CD8-positive, alpha-beta memory T cell (primary cell): ENCODE measurements around the gene FKBP8. TPM values are rescaled to one million over a fixed set of nuclear protein-coding genes. Genes with fewer than 3 reads are reported as not detected.

Source experiments
- CTCF ChIA-PET: fragments of 350-600 bp; sonication (Branson Sonifier 250); formaldehyde crosslinking; loops from one replicate; lab custom pipeline; 2021; ENCODE audit warnings: antibody characterized with exemption; lab: Charles Lee
- POLR2A ChIA-PET: fragments of 350-600 bp; sonication (Branson Sonifier 250); formaldehyde crosslinking; loops from one replicate; lab custom pipeline; 2021; ENCODE audit warnings: antibody characterized with exemption; lab: Charles Lee
- DNase-seq, 5 donors: peaks; one replicate each; pipeline versions ENCODE4 v3.0.0 to v3.0.0-alpha.2; 2020 to 2022; ENCODE audit warnings: mixed read lengths in 1 of 5
- H3K27ac ChIP-seq: one replicate; pipeline ENCODE4 v1.7.0; 2013; ENCODE audit warnings: low read depth, mild to moderate bottlenecking, low read length, moderate library complexity
- H3K27me3 ChIP-seq: 2 replicates; pipeline ENCODE4 v1.7.0; 2013; ENCODE audit warnings: low read length, mild to moderate bottlenecking; ENCODE audit not compliant: insufficient read depth, poor library complexity, severe bottlenecking
- H3K36me3 ChIP-seq: 2 replicates; pipeline ENCODE4 v1.7.0; 2013; ENCODE audit warnings: mild to moderate bottlenecking, low read length, moderate library complexity; ENCODE audit not compliant: insufficient read depth
- H3K4me1 ChIP-seq: 2 replicates; pipeline ENCODE4 v1.7.0; 2013; ENCODE audit warnings: mild to moderate bottlenecking, low read length, moderate library complexity; ENCODE audit not compliant: insufficient read depth
- H3K4me3 ChIP-seq: 2 replicates; pipeline ENCODE4 v1.7.0; 2013; ENCODE audit warnings: mild to moderate bottlenecking, low read length
- H3K9me3 ChIP-seq: 2 replicates; pipeline ENCODE4 v1.7.0; 2013; ENCODE audit warnings: mild to moderate bottlenecking, low read length
- H3K27ac Mint-ChIP-seq, 8 donors: one replicate each; pipeline ENCODE4 v1.8.0; 2020 to 2021; ENCODE audit warnings: mixed read lengths in 8 of 8, mild to moderate bottlenecking in 6 of 8, inconsistent platforms in 3 of 8, moderate library complexity in 3 of 8
- H3K27me3 Mint-ChIP-seq, 2 donors: one replicate each; pipeline ENCODE4 v1.8.0; 2020 to 2021; ENCODE audit warnings: mixed read lengths in 2 of 2, mild to moderate bottlenecking in 1 of 2, moderate library complexity in 1 of 2
- H3K36me3 Mint-ChIP-seq, 3 donors: one replicate each; pipeline ENCODE4 v1.8.0; 2020 to 2021; ENCODE audit warnings: mixed read lengths in 3 of 3, inconsistent platforms in 1 of 3, mild to moderate bottlenecking in 1 of 3
- H3K4me1 Mint-ChIP-seq, 3 donors: one replicate each; pipeline ENCODE4 v1.8.0; 2020 to 2021; ENCODE audit warnings: mixed read lengths in 3 of 3, inconsistent platforms in 1 of 3, mild to moderate bottlenecking in 1 of 3
- H3K4me3 Mint-ChIP-seq, 7 donors: one replicate each; pipeline ENCODE4 v1.8.0; 2020 to 2021; ENCODE audit warnings: mixed read lengths in 7 of 7, mild to moderate bottlenecking in 6 of 7, moderate library complexity in 4 of 7, inconsistent platforms in 2 of 7
- H3K9me3 Mint-ChIP-seq, 5 donors: one replicate each; pipeline ENCODE4 v1.8.0; 2020 to 2022; ENCODE audit warnings: mixed read lengths in 5 of 5, mild to moderate bottlenecking in 3 of 5, moderate library complexity in 2 of 5, inconsistent platforms in 1 of 5
- polyA plus RNA-seq: library from polyadenylated mRNA; unstranded; fragments of 300-500 nt; fragmentation: Illumina TruSeq; gene quantifications from one replicate; pipeline ENCODE4 v1.2.3, GENCODE V29; 2021
- total RNA-seq, 2 experiments: library from RNA; stranded (reverse); gene quantifications; one replicate each; pipeline ENCODE4 v1.2.3, GENCODE V29; 2021

Gene FKBP8
- total and polyA plus RNA-seq, 3 experiments from 2014 or later = 138 to 170 (median 161) TPM

DNA sequence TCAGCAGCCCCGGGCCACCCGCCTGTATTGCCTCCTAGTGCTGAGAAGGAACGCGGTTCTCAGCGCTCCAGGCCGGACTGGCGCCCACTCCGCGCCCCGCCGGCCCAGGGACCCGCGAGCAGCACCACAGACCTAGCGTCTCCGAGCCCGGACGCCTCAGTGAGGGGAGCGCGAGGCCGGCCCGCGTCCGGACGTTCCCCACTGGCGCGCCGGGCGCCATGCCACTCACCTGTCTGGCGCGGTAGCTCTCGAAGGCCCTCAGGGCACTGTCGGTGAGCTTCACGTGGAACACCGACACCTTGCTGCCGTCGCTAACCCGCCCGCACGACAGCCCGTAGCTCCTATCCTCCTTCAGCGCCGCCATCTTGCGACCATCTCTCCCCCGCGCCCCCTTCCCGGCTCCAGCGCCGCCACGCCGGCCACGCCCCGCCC is 21.7 kb downstream of the FKBP8 start, which contains the start of gene ELL:
ELL (minus strand) TSS at position 379 of the 432 bp plus-strand sequence; CDS start at position 364, 15 bp downstream.
- H3K9me3 Mint-ChIP-seq = no peaks in the 10 kb centered on the region
- Histone ChIP-seq H3K4me1 (peaks cover 18% of the 10 kb centered on the region), H3K9me3 (no peaks in the 10 kb centered on the region), H3K27ac (peak within 1 kb of the TSS; percentile 92), H3K4me3 (peak within 1 kb of the TSS; percentile 76), H3K27me3 (no peaks in the 10 kb centered on the region), H3K36me3 (no peaks in the 10 kb centered on the region)
- peak within 1 kb of the TSS; percentile 79 to 100 (median 98) for H3K27ac Mint-ChIP-seq
- H3K36me3 Mint-ChIP-seq = peaks cover 0 to 14% (median 0%) of the 10 kb centered on the region in 3 donors
- peak within 1 kb of the TSS; percentile 87 to 98 (median 94) for H3K4me3 Mint-ChIP-seq
- DNase-seq = no peak
- CTCF ChIA-PET = interaction anchor here (0.8 to 6.6 kb wide), 16 partner anchors 13 to 397 kb away, joined by 3 to 81 read pairs (median 6); partner anchors contain the start of genes COPE, DDX49, REX1BD and UBA52
- POLR2A ChIA-PET = interaction anchor here (0.6 to 3.5 kb wide), 7 partner anchors 13 to 241 kb away, joined by 3 to 38 read pairs (median 6); partner anchors contain the start of genes KXD1, REX1BD and UBA52
- peaks cover 0 to 2% of the 10 kb centered on the region in 2 donors for H3K27me3 Mint-ChIP-seq
- peaks cover 24 to 32% (median 29%) of the 10 kb centered on the region in 3 donors for H3K4me1 Mint-ChIP-seq

DNA sequence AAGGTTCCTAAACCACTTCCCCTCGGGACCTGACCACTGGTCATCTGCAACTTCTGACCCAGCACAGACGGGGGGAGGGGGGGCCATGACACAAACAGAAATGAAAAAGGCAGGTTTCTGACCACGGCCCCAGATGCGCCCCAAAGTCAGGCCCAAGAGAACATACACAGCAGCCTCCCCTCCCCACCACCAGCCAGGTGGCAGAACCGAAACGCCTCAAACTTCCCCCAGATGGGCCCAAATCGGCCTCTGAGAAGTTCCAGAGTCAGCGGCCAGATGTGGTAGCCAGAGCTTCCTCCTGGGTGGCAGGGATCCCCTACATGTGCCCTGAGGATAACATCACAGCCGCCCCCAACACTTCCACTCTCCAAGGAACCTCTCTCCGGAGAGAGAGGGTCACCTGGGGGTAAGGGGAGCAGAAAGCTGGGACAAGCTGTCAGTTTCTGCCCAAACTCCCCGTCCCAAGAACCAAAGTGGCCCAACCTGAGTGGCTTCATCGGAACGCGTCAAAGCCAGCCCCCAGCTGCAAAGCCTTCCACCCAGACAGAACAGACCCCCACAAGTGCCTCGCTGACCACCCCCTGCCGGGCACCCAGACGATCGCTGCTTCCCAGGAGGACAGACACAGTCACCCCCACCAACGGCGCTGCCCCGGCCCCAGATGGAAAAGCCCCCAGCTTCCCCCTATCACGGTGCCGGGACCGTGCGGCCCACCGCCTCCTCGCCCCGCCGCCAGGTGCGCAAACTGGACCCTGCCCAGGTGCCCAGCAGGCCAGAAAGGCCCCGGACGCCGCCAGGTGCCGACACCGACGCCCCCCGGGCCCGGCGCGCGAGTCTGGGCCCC is 22.3 kb downstream of the FKBP8 start:
- peaks cover 0 to 16% (median 0%) of the 10 kb centered on the region in 3 donors for H3K36me3 Mint-ChIP-seq
- Histone ChIP-seq H3K4me1 (peaks cover 24% of the 10 kb centered on the region), H3K9me3 (no peaks in the 10 kb centered on the region), H3K36me3 (no peaks in the 10 kb centered on the region), H3K4me3 (peak overlapping the region; percentile 76), H3K27ac (peak overlapping the region; percentile 92), H3K27me3 (no peaks in the 10 kb centered on the region)
- peaks cover 31 to 39% (median 35%) of the 10 kb centered on the region in 3 donors for H3K4me1 Mint-ChIP-seq
- CTCF ChIA-PET = interaction anchor here (0.8 to 6.6 kb wide), 29 partner anchors 12 to 398 kb away, joined by 3 to 81 read pairs (median 5); partner anchors contain the start of genes COPE, DDX49, FKBP8 and REX1BD
- H3K27me3 Mint-ChIP-seq = peaks cover 0 to 2% of the 10 kb centered on the region in 2 donors
- peak overlapping the region; percentile 87 to 98 (median 94) for H3K4me3 Mint-ChIP-seq
- DNase-seq = peak in 2 of 5 donors; percentile 25 to 58
- POLR2A ChIA-PET = interaction anchor here (1.0 to 3.5 kb wide), 11 partner anchors 14 to 240 kb away, joined by 3 to 38 read pairs (median 6); partner anchors contain the start of genes KXD1, REX1BD and UBA52
- peak overlapping the region; percentile 79 to 100 (median 96) for H3K27ac Mint-ChIP-seq
- no peaks in the 10 kb centered on the region for H3K9me3 Mint-ChIP-seq

- CTCF ChIA-PET = interaction anchor here (0.6 to 6.6 kb wide), 36 partner anchors 10 to 519 kb away, joined by 3 to 81 read pairs (median 4); partner anchors contain the start of genes FKBP8, KXD1, REX1BD and UBA52
- peaks cover 27% of the 10 kb centered on the region for H3K4me1 ChIP-seq
Observed at GRCh38 chr19:18519962-18520847, 23.2 kb downstream of the FKBP8 start.

GRCh38 chr19:18518639-18519038 is 24.7 kb downstream of the FKBP8 start:
- CTCF ChIA-PET = interaction anchor here (0.6 to 6.6 kb wide), 9 partner anchors 8 to 70 kb away, joined by 3 to 81 read pairs (median 27); partner anchors contain the start of genes REX1BD and UBA52
- Histone ChIP-seq H3K9me3 (no peaks in the 10 kb centered on the region), H3K27ac (no peak overlapping the region), H3K36me3 (no peaks in the 10 kb centered on the region), H3K4me1 (peaks cover 36% of the 10 kb centered on the region), H3K27me3 (no peaks in the 10 kb centered on the region), H3K4me3 (no peak overlapping the region)
- POLR2A ChIA-PET = interaction anchor here (0.6 to 3.5 kb wide), 3 partner anchors 10 to 23 kb away, joined by 3 to 38 read pairs (median 5); no protein-coding TSS in a partner anchor
- no peak for DNase-seq
- H3K9me3 Mint-ChIP-seq = no peaks in the 10 kb centered on the region
- H3K27ac Mint-ChIP-seq = peak overlapping the region in 5 of 8 donors; percentile 79 to 96 (median 79)
- peak overlapping the region in 5 of 7 donors; percentile 38 to 97 (median 66) for H3K4me3 Mint-ChIP-seq
- peaks cover 45 to 61% (median 55%) of the 10 kb centered on the region in 3 donors for H3K4me1 Mint-ChIP-seq
- peaks cover 0 to 2% of the 10 kb centered on the region in 2 donors for H3K27me3 Mint-ChIP-seq
- peaks cover 0 to 26% (median 0%) of the 10 kb centered on the region in 3 donors for H3K36me3 Mint-ChIP-seq

More at GRCh38 chr19:18519962-18520847, 23.2 kb downstream of the FKBP8 start:
- Mint-ChIP-seq H3K4me1 (peaks cover 38 to 47% (median 41%) of the 10 kb centered on the region in 3 donors), H3K27ac (peak overlapping the region; percentile 79 to 100 (median 96)), H3K36me3 (peaks cover 0 to 20% (median 0%) of the 10 kb centered on the region in 3 donors), H3K9me3 (no peaks in the 10 kb centered on the region), H3K27me3 (peaks cover 0 to 2% of the 10 kb centered on the region in 2 donors), H3K4me3 (peak overlapping the region; percentile 87 to 98 (median 94))
- DNase-seq = peak; percentile 39 to 74 (median 57)
- Histone ChIP-seq H3K9me3 (no peaks in the 10 kb centered on the region), H3K4me3 (peak overlapping the region; percentile 76), H3K36me3 (no peaks in the 10 kb centered on the region), H3K27ac (peak overlapping the region; percentile 92), H3K27me3 (no peaks in the 10 kb centered on the region)
- POLR2A ChIA-PET = interaction anchor here (0.5 to 3.5 kb wide), 9 partner anchors 18 to 239 kb away, joined by 3 to 38 read pairs (median 4); partner anchors contain the start of genes REX1BD and UBA52

DNA sequence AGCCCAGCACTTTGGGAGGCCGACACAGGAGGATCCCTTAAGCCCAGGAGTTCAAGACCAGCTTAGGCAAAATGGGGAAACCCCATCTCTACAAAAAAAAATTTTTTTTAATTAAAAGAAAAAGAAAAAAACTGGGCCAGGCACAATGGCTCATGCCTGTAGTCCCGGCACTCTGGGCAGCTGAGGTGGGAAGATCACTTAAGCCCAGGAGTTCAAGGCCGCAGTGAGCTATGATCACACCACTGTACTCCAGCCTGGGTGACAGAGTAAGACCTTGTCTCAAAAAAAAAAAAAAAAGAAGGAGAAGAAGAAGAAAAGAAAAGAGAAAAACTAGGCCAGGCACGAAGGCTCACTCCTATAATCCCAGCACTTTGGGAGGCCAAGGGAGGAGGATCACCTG is 25.8 kb downstream of the FKBP8 start:
- H3K4me1 ChIP-seq = peaks cover 33% of the 10 kb centered on the region
- peak overlapping the region in 6 of 8 donors; percentile 66 to 90 (median 79) for H3K27ac Mint-ChIP-seq
- H3K9me3 ChIP-seq = no peaks in the 10 kb centered on the region
- POLR2A ChIA-PET = no interaction called here
- peaks cover 0 to 29% (median 0%) of the 10 kb centered on the region in 3 donors for H3K36me3 Mint-ChIP-seq
- no peak for DNase-seq
- H3K4me1 Mint-ChIP-seq = peaks cover 52 to 69% (median 64%) of the 10 kb centered on the region in 3 donors
- H3K27me3 Mint-ChIP-seq = peaks cover 0 to 2% of the 10 kb centered on the region in 2 donors
- no peaks in the 10 kb centered on the region for H3K27me3 ChIP-seq
- H3K9me3 Mint-ChIP-seq = no peaks in the 10 kb centered on the region
- CTCF ChIA-PET = interaction anchor here (1.3 to 6.6 kb wide), 5 partner anchors 9 to 71 kb away, joined by 3 to 81 read pairs (median 41); partner anchors contain the start of gene REX1BD
- H3K4me3 ChIP-seq = no peak overlapping the region
- peak overlapping the region in 2 of 7 donors; percentile 44 to 63 for H3K4me3 Mint-ChIP-seq
- no peak overlapping the region for H3K27ac ChIP-seq
- H3K36me3 ChIP-seq = no peaks in the 10 kb centered on the region

GRCh38 chr19:18515959-18516358 is 27.4 kb downstream of the FKBP8 start:
- Mint-ChIP-seq H3K9me3 (no peaks in the 10 kb centered on the region), H3K27ac (peak overlapping the region; percentile 75 to 98 (median 92)), H3K4me1 (peaks cover 53 to 76% (median 67%) of the 10 kb centered on the region in 3 donors), H3K27me3 (peaks cover 0 to under 1% of the 10 kb centered on the region in 2 donors), H3K4me3 (peak overlapping the region in 5 of 7 donors; percentile 38 to 72 (median 54)), H3K36me3 (peaks cover 0 to 21% (median 0%) of the 10 kb centered on the region in 3 donors)
- Histone ChIP-seq H3K27me3 (no peaks in the 10 kb centered on the region), H3K36me3 (no peaks in the 10 kb centered on the region), H3K4me3 (no peak overlapping the region), H3K27ac (no peak overlapping the region), H3K9me3 (no peaks in the 10 kb centered on the region), H3K4me1 (peaks cover 31% of the 10 kb centered on the region)
- DNase-seq = no peak
- CTCF ChIA-PET = interaction anchor here (1.0 to 1.3 kb wide), 3 partner anchors 15 to 73 kb away, joined by 3 read pairs; no protein-coding TSS in a partner anchor
- POLR2A ChIA-PET = interaction anchor here (1.4 kb wide), 1 partner anchor 74 kb away, joined by 3 read pairs; no protein-coding TSS in a partner anchor
